Neural cell (in vitro differentiated cells): Measurements from ENCODE around the gene STN1. TPM values are rescaled to one million over a fixed set of nuclear protein-coding genes. Genes with fewer than 3 reads are reported as not detected.

Experiments
- H2AFZ ChIP-seq: fragments of 200-600, 300-800 bp; sonication (generic), shearing (Covaris generic); 2 replicates; pipeline ENCODE4 v1.6.0; 2014; ENCODE audit warnings: low read depth, mild to moderate bottlenecking, antibody characterized with exemption, low read length, moderate library complexity
- H3F3A ChIP-seq: fragments of 200-600 bp; shearing (Covaris generic); 2 replicates; pipeline ENCODE4 v1.6.1; 2016; ENCODE audit warnings: mild to moderate bottlenecking, moderate library complexity, mixed read lengths, antibody characterized with exemption, low read length; ENCODE audit not compliant: insufficient read depth, poor library complexity, severe bottlenecking
- H3K27ac ChIP-seq: fragments of 200-600, 300-800 bp; sonication (generic), shearing (Covaris generic); 2 replicates; pipeline ENCODE4 v1.5.1; 2014; ENCODE audit warnings: mild to moderate bottlenecking, low read length, moderate library complexity
- H3K27me3 ChIP-seq: fragments of 300-800, 200-600 bp; sonication (generic), shearing (Covaris generic); 2 replicates; pipeline ENCODE4 v1.6.0; 2014; ENCODE audit warnings: mild to moderate bottlenecking, low read depth, low read length, moderate library complexity; ENCODE audit not compliant: insufficient read depth
- H3K36me3 ChIP-seq: fragments of 300-800, 200-600 bp; sonication (generic), shearing (Covaris generic); 2 replicates; pipeline ENCODE4 v1.5.1; 2014; ENCODE audit warnings: mild to moderate bottlenecking, antibody characterized with exemption, low read length, moderate library complexity; ENCODE audit not compliant: insufficient read depth
- H3K4me2 ChIP-seq: fragments of 300-800, 200-600 bp; sonication (generic), shearing (Covaris generic); 2 replicates; pipeline ENCODE4 v1.6.0; 2014; ENCODE audit warnings: mild to moderate bottlenecking, low read length
- H3K4me3 ChIP-seq: fragments of 300-800, 200-600 bp; sonication (generic), shearing (Covaris generic); 2 replicates; pipeline ENCODE4 v1.5.1; 2014; ENCODE audit warnings: mild to moderate bottlenecking, low read length, moderate library complexity
- H3K79me2 ChIP-seq: fragments of 200-600 bp; shearing (Covaris generic); replicated peaks from 2 replicates; pipeline ENCODE4 v1.6.0; 2014; ENCODE audit warnings: mild to moderate bottlenecking, low read length, moderate library complexity; ENCODE audit not compliant: insufficient read depth
- H3K9ac ChIP-seq: fragments of 300-800, 200-600 bp; sonication (generic), shearing (Covaris generic); 2 replicates; pipeline ENCODE4 v1.6.1; 2016; ENCODE audit warnings: mild to moderate bottlenecking, low read length, mixed read lengths
- H3K9me2 ChIP-seq: fragments of 200-600 bp; shearing (Covaris generic); 2 replicates; pipeline ENCODE4 v1.6.1; 2016; ENCODE audit warnings: mild to moderate bottlenecking, low read length, mixed read lengths; ENCODE audit not compliant: insufficient read depth
- H3K9me3 ChIP-seq: fragments of 200-600, 300-800 bp; sonication (generic), shearing (Covaris generic); 2 replicates; pipeline ENCODE4 v1.6.1; 2016; ENCODE audit warnings: mild to moderate bottlenecking, mixed run types, low read length, moderate library complexity, mixed read lengths
- H4K20me1 ChIP-seq: fragments of 200-600 bp; shearing (Covaris generic); 2 replicates; pipeline ENCODE4 v1.6.1; 2016; ENCODE audit warnings: mild to moderate bottlenecking, mixed run types; ENCODE audit not compliant: insufficient read depth
- EP300 ChIP-seq: fragments of 450-650 bp; conservative IDR thresholded peaks from 2 replicates; pipeline ENCODE4 v1.6.1; 2014; ENCODE audit warnings: antibody characterized with exemption, mild to moderate bottlenecking, moderate library complexity; ENCODE audit not compliant: poor library complexity, severe bottlenecking
- EZH2 ChIP-seq: fragments of 200-600, 300-800 bp; shearing (Covaris generic), sonication (generic); IDR thresholded peaks from 2 replicates; pipeline ENCODE4 v1.6.1; 2014; ENCODE audit warnings: antibody characterized with exemption, low read length, borderline replicate concordance, mild to moderate bottlenecking; ENCODE audit not compliant: insufficient read depth, poor library complexity, severe bottlenecking
- MXI1 ChIP-seq: fragments of 450-650 bp; conservative IDR thresholded peaks from 2 replicates; pipeline ENCODE4 v1.6.1; 2014; ENCODE audit warnings: antibody characterized with exemption, mild to moderate bottlenecking; ENCODE audit not compliant: poor library complexity, severe bottlenecking
- POLR2AphosphoS5 ChIP-seq: IDR thresholded peaks from 2 replicates; pipeline ENCODE4 v1.6.1; 2012
- RAD21 ChIP-seq: fragments of 450-650 bp; conservative IDR thresholded peaks from 2 replicates; pipeline ENCODE4 v1.6.1; 2014; ENCODE audit warnings: antibody characterized with exemption, mild to moderate bottlenecking, moderate library complexity
- SMC3 ChIP-seq: fragments of 450-650 bp; conservative IDR thresholded peaks from 2 replicates; pipeline ENCODE4 v1.6.1; 2014; ENCODE audit warnings: antibody characterized with exemption, mild to moderate bottlenecking, moderate library complexity; ENCODE audit not compliant: poor library complexity
- TAF1 ChIP-seq: IDR thresholded peaks from 2 replicates; pipeline ENCODE4 v1.6.1; 2012; ENCODE audit warnings: low read depth
- polyA plus RNA-seq: library from polyadenylated mRNA; depleted of rRNA; stranded (reverse); fragments of >200 nt; gene quantifications from 2 replicates; pipeline ENCODE4 v1.2.3, GENCODE V29; 2014
- TF ChIP-seq, protein P1 (sequence below): IDR thresholded peaks from 2 replicates; pipeline ENCODE4 v1.6.1; 2012; ENCODE audit warnings: borderline replicate concordance
- TF ChIP-seq, protein P2 (sequence below): fragments of 450-650 bp; IDR thresholded peaks from 2 replicates; pipeline ENCODE4 v1.5.1; 2014; ENCODE audit warnings: antibody characterized with exemption, mild to moderate bottlenecking, moderate library complexity; ENCODE audit not compliant: poor library complexity, severe bottlenecking

Gene STN1
- polyA plus RNA-seq, 1 donor from 2014 or later = 9.4 TPM

DNA sequence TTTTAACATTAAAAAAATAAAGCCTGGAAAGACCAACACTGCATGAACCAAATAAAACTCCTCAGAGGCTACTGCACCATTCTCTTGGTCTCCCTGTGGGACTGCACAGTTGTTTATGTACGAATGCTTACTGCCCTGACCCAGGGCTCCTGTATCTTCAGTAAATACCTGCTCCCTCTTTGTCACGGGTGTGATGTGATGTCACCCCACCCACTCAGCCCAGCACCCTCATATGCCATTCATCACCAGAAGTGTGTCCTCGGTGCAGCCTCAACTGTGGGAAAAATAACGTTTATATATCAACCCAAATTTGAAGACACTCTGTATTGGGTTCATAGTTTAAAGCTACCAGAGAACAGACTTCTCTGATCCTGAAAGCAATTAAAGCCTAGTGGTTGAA lies 48.6 kb downstream of the STN1 start:
- Histone ChIP-seq H4K20me1 (no peaks in the 10 kb centered on the region), H3F3A (no peaks in the 10 kb centered on the region), H2AFZ (no peak overlapping the region), H3K27me3 (no peaks in the 10 kb centered on the region), H3K4me2 (no peak overlapping the region), H3K79me2 (no peaks in the 10 kb centered on the region), H3K36me3 (no peaks in the 10 kb centered on the region), H3K9me3 (no peaks in the 10 kb centered on the region), H3K9ac (no peak overlapping the region), H3K27ac (no peak overlapping the region), H3K9me2 (no peaks in the 10 kb centered on the region), H3K4me3 (no peak overlapping the region)
- TF ChIP-seq POLR2AphosphoS5 (no peak), EZH2 (no peak), TAF1 (no peak), SMC3 (no peak), EP300 (no peak), MXI1 (no peak), RAD21 (no peak)
- TF ChIP-seq, protein P1, sequence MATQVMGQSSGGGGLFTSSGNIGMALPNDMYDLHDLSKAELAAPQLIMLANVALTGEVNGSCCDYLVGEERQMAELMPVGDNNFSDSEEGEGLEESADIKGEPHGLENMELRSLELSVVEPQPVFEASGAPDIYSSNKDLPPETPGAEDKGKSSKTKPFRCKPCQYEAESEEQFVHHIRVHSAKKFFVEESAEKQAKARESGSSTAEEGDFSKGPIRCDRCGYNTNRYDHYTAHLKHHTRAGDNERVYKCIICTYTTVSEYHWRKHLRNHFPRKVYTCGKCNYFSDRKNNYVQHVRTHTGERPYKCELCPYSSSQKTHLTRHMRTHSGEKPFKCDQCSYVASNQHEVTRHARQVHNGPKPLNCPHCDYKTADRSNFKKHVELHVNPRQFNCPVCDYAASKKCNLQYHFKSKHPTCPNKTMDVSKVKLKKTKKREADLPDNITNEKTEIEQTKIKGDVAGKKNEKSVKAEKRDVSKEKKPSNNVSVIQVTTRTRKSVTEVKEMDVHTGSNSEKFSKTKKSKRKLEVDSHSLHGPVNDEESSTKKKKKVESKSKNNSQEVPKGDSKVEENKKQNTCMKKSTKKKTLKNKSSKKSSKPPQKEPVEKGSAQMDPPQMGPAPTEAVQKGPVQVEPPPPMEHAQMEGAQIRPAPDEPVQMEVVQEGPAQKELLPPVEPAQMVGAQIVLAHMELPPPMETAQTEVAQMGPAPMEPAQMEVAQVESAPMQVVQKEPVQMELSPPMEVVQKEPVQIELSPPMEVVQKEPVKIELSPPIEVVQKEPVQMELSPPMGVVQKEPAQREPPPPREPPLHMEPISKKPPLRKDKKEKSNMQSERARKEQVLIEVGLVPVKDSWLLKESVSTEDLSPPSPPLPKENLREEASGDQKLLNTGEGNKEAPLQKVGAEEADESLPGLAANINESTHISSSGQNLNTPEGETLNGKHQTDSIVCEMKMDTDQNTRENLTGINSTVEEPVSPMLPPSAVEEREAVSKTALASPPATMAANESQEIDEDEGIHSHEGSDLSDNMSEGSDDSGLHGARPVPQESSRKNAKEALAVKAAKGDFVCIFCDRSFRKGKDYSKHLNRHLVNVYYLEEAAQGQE = no peak
- TF ChIP-seq, protein P2, sequence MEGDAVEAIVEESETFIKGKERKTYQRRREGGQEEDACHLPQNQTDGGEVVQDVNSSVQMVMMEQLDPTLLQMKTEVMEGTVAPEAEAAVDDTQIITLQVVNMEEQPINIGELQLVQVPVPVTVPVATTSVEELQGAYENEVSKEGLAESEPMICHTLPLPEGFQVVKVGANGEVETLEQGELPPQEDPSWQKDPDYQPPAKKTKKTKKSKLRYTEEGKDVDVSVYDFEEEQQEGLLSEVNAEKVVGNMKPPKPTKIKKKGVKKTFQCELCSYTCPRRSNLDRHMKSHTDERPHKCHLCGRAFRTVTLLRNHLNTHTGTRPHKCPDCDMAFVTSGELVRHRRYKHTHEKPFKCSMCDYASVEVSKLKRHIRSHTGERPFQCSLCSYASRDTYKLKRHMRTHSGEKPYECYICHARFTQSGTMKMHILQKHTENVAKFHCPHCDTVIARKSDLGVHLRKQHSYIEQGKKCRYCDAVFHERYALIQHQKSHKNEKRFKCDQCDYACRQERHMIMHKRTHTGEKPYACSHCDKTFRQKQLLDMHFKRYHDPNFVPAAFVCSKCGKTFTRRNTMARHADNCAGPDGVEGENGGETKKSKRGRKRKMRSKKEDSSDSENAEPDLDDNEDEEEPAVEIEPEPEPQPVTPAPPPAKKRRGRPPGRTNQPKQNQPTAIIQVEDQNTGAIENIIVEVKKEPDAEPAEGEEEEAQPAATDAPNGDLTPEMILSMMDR = no peak

GRCh38 chr10:103868200-103868599 lies 49.8 kb downstream of the STN1 start:
- TF ChIP-seq EZH2 = no peak
- TF ChIP-seq TAF1 = no peak
- TF ChIP-seq POLR2AphosphoS5 = no peak
- TF ChIP-seq MXI1 = no peak
- TF ChIP-seq RAD21 = no peak
- TF ChIP-seq EP300 = no peak
- TF ChIP-seq, protein P2 = no peak
- no peak for TF ChIP-seq SMC3
- TF ChIP-seq, protein P1 = no peak

More at GRCh38 chr10:103868200-103868599, 49.8 kb downstream of the STN1 start:
- H2AFZ ChIP-seq = no peak overlapping the region
- H4K20me1 ChIP-seq = no peaks in the 10 kb centered on the region
- H3K36me3 ChIP-seq = no peaks in the 10 kb centered on the region
- H3K9ac ChIP-seq = no peak overlapping the region
- H3K4me2 ChIP-seq = no peak overlapping the region
- no peak overlapping the region for H3K27ac ChIP-seq
- no peaks in the 10 kb centered on the region for H3K9me2 ChIP-seq
- no peaks in the 10 kb centered on the region for H3F3A ChIP-seq
- no peaks in the 10 kb centered on the region for H3K9me3 ChIP-seq
- no peaks in the 10 kb centered on the region for H3K79me2 ChIP-seq
- no peaks in the 10 kb centered on the region for H3K27me3 ChIP-seq
- H3K4me3 ChIP-seq = no peak overlapping the region
